Measurements from ENCODE around the gene IL5. TPM values are rescaled to one million over a fixed set of nuclear protein-coding genes. Genes with fewer than 3 reads are reported as not detected.
"Not testable (repeated sequence)": the region's sequence is repeated elsewhere in the genome, so short reads cannot be mapped to it uniquely, and the experiment has no call there.

Gene IL5
- total and polyA plus RNA-seq, 10 donors: not detected

GRCh38 chr5:132586063-132586462 lies 42.7 kb upstream of the IL5 start:
- Histone ChIP-seq H3K4me1 (no peaks in the 10 kb centered on the region), H3K27me3 (replicated peaks in 1 of 7) (no peaks in the 10 kb centered on the region), H3K4me3 (no peak overlapping the region), H3K9me3 (peaks cover 0 to 5% (median 0%) of the 10 kb centered on the region in 8 donors), H3K36me3 (peaks cover 0 to 99% (median 44%) of the 10 kb centered on the region in 6 donors), H3K27ac (no peak overlapping the region)
- intact Hi-C loops (cut with DNase I; ENCODE audit: low total_unique reads): no loop called here
- DNase-seq: no peak
- TF ChIP-seq, protein P1, sequence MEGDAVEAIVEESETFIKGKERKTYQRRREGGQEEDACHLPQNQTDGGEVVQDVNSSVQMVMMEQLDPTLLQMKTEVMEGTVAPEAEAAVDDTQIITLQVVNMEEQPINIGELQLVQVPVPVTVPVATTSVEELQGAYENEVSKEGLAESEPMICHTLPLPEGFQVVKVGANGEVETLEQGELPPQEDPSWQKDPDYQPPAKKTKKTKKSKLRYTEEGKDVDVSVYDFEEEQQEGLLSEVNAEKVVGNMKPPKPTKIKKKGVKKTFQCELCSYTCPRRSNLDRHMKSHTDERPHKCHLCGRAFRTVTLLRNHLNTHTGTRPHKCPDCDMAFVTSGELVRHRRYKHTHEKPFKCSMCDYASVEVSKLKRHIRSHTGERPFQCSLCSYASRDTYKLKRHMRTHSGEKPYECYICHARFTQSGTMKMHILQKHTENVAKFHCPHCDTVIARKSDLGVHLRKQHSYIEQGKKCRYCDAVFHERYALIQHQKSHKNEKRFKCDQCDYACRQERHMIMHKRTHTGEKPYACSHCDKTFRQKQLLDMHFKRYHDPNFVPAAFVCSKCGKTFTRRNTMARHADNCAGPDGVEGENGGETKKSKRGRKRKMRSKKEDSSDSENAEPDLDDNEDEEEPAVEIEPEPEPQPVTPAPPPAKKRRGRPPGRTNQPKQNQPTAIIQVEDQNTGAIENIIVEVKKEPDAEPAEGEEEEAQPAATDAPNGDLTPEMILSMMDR (IDR thresholded peaks at IDR 0.05 in 8 of 11, conservative IDR thresholded peaks at IDR 0.05 in 3 of 11): no peak

DNA sequence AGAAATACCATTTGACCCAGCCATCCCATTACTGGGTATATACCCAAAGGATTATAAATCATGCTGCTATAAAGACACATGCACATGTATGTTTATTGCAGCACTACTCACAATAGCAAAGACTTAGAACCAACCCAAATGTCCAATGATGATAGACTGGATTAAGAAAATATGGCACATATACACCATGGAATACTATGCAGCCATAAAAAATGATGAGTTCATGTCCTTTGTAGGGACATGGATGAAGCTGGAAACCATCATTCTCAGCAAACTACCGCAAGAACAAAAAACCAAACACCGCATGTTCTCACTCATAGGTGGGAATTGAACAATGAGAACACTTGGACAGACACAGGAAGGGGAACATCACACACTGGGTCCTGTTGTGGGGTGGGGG lies 41.2 kb upstream of the IL5 start:
- intact Hi-C loops (cut with DNase I; ENCODE audit: low total_unique reads); DNase-seq; H3K4me1 ChIP-seq; H3K27ac ChIP-seq; H3K4me3 ChIP-seq; H3K27me3 ChIP-seq (replicated peaks in 1 of 7); H3K9me3 ChIP-seq: not testable (repeated sequence)
- H3K36me3 ChIP-seq: peaks cover 0 to 99% (median 45%) of the 10 kb centered on the region in 6 donors
- WGBS, 5 donors: 96 to 100% (median 100%) methylated on average over 1 to 2 of the region's 2 CpGs

DNA sequence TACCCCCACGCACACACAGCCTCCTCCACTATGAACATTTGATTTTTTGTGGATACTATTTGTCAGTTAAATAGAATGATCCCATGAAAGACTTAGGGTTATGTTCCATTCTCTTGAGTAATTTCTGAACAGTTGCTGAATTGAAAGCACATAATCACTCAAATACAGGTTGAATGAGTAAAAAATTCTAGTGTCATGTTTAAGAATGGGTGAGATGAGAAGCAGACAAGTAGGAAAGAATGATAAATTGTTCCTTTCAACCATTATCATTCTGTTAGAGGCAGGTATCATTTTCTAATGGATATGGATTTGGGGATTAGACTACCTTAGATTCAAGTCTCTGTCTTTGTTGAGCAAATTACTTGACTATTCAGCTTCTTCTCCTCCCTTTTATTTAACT lies 32.8 kb upstream of the IL5 start:
- no peak overlapping the region for H3K27ac ChIP-seq
- no peaks in the 10 kb centered on the region for H3K4me1 ChIP-seq
- intact Hi-C loops (cut with DNase I; ENCODE audit: low total_unique reads): no loop called here
- peaks cover 0 to 89% (median 42%) of the 10 kb centered on the region in 6 donors for H3K36me3 ChIP-seq
- WGBS, 5 donors: 90 to 100% (median 98%) methylated on average over 1 of the region's 1 CpG
- no peaks in the 10 kb centered on the region for H3K27me3 ChIP-seq (replicated peaks in 1 of 7)
- no peak overlapping the region for H3K4me3 ChIP-seq
- no peak for TF ChIP-seq POLR2AphosphoS5 (IDR thresholded peaks at IDR 0.05)
- no peak for TF ChIP-seq POLR2A (IDR thresholded peaks at IDR 0.05)
- TF ChIP-seq, protein P1 (IDR thresholded peaks at IDR 0.05 in 8 of 11, conservative IDR thresholded peaks at IDR 0.05 in 3 of 11): no peak
- no peaks in the 10 kb centered on the region for H3K9me3 ChIP-seq
- no peak for DNase-seq

DNA sequence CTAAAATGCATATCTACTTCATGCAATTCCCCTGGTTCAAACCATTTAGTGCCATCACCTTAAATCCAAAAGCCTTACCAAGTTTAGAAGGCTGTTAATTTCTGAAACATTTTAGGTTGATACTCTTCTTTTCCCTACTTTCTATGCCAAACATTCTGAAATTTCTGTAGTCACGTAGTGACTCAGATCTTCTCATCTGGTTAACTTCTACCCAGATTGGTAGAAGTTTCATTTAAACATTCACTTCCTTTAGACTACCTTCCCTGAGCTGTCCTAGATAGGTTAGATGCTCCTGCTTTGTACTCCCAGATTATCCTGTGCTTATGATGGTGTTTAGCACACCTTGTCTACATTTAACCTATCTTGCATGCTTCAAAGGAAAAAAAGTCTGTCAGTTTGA lies 23.3 kb upstream of the IL5 start:
- 83 to 97% (median 91%) methylated on average over 1 of the region's 1 CpG for WGBS, 5 donors
- intact Hi-C loops (cut with DNase I; ENCODE audit: low total_unique reads): no loop called here
- H3K27me3 ChIP-seq (replicated peaks in 1 of 7): no peaks in the 10 kb centered on the region
- H3K36me3 ChIP-seq: peaks cover 5 to 88% (median 26%) of the 10 kb centered on the region in 6 donors
- H3K9me3 ChIP-seq: peaks cover 0 to 22% (median 17%) of the 10 kb centered on the region in 8 donors
- no peak overlapping the region for H3K4me3 ChIP-seq
- DNase-seq: no peak
- H3K27ac ChIP-seq: no peak overlapping the region
- H3K4me1 ChIP-seq: no peaks in the 10 kb centered on the region
- TF ChIP-seq POLR2A (IDR thresholded peaks at IDR 0.05) (no peak), POLR2AphosphoS5 (IDR thresholded peaks at IDR 0.05) (no peak)
- TF ChIP-seq, protein P1 (IDR thresholded peaks at IDR 0.05 in 8 of 11, conservative IDR thresholded peaks at IDR 0.05 in 3 of 11): no peak

DNA sequence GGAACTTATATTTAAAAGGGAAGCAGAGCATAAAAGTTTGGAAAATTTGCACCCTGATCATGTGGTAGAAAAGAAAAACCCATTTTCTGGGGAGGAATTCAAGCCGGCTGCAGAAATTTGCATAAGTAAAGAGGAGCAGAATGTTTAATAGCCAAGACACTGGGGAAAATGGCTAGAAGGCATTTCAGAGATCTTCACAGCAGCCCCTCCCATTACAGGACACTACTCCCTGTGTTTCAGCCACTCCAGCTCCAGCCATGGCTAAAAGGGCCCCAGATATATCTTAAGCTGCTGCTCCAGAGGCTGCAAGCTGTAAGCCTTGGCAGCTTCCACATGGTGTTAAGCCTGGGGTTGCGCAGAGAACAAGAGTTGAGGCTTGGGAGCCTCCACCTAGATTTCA lies 21.2 kb upstream of the IL5 start:
- 93 to 98% (median 96%) methylated on average over 2 of the region's 2 CpGs for WGBS, 5 donors
- intact Hi-C loops (cut with DNase I; ENCODE audit: low total_unique reads): not testable (repeated sequence)

More for the DNA sequence above, 21.2 kb upstream of the IL5 start:
- H3K9me3 ChIP-seq: peaks cover 0 to 22% (median 17%) of the 10 kb centered on the region in 8 donors
- H3K36me3 ChIP-seq: peaks cover 5 to 90% (median 31%) of the 10 kb centered on the region in 6 donors
- not testable (repeated sequence) for H3K4me3 ChIP-seq; H3K4me1 ChIP-seq; DNase-seq; H3K27ac ChIP-seq; H3K27me3 ChIP-seq (replicated peaks in 1 of 7)

All from spleen (tissue), 11 donors.